NT2/D1 (cell line): Measurements from ENCODE around the gene NAA16.

Experiments used
- SUZ12 ChIP-seq: IDR thresholded peaks from 2 replicates; pipeline ENCODE4 v1.6.1; 2011; ENCODE audit not compliant: insufficient read length, insufficient read depth; ENCODE audit errors: extremely low read depth
- YY1 ChIP-seq: IDR thresholded peaks from 2 replicates; pipeline ENCODE4 v1.6.1; 2011; ENCODE audit not compliant: insufficient read length, insufficient read depth
- ZNF274 ChIP-seq: IDR thresholded peaks from 2 replicates; pipeline ENCODE4 v1.6.1; 2011; ENCODE audit warnings: mild to moderate bottlenecking, low read depth, low read length

DNA sequence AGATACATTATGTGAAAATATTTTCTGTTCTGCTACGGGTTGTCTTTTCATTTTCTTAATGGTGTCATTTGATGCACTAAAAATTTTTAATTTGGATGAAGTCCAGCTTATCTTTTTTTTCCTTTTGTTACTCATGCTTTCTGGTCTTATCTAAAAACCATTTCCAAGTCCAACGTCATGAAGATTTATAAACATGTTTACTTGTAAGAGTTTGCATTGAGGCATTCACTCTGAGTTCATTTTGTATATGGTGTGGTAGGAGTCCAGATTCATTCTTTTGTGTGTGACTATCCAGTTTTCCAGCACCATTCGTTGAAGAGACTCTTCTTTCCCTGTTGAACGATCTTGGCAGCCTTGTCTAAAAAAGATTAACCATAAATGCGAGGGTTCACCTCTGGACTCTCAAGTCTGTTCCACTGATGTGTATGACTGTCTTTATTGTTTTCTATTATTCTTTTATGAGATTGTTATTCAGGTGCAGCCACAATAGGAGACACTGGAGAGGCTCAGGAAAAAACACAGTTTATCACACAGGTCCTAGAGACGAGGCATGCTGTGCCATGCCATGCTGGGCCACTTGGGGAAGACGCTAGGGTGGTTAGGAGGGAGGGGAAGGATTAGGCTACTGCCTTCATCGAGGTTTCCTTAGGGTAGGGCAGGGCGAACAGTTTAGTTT lies 35.0 kb downstream of the NAA16 start:
- TF ChIP-seq SUZ12: no peak
- TF ChIP-seq ZNF274: no peak
- no peak for TF ChIP-seq YY1
